ENCODE measurements around the gene HYI.

DNA sequence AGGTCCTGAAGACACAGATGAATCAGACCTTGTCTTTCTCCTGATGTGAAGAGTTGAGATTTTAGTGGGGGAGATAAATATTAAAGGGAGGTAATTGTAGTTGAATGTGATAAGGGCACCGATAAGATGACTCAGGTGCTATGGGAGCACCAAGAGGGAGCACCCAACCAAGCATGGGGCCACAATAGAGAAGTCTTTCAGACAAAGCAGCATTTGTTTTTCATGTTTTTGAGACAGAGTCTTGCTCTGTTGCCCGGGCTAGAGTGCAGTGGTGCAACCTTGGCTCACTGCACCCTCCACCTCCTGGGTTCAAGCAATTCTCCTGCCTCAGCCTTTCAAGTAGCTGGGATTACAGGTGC lies 47.9 kb downstream of the HYI start:
- TF ChIP-seq RAD21 (IDR thresholded peaks at IDR 0.05; ENCODE audit: low read depth), result no peak
- TF ChIP-seq, protein P1, sequence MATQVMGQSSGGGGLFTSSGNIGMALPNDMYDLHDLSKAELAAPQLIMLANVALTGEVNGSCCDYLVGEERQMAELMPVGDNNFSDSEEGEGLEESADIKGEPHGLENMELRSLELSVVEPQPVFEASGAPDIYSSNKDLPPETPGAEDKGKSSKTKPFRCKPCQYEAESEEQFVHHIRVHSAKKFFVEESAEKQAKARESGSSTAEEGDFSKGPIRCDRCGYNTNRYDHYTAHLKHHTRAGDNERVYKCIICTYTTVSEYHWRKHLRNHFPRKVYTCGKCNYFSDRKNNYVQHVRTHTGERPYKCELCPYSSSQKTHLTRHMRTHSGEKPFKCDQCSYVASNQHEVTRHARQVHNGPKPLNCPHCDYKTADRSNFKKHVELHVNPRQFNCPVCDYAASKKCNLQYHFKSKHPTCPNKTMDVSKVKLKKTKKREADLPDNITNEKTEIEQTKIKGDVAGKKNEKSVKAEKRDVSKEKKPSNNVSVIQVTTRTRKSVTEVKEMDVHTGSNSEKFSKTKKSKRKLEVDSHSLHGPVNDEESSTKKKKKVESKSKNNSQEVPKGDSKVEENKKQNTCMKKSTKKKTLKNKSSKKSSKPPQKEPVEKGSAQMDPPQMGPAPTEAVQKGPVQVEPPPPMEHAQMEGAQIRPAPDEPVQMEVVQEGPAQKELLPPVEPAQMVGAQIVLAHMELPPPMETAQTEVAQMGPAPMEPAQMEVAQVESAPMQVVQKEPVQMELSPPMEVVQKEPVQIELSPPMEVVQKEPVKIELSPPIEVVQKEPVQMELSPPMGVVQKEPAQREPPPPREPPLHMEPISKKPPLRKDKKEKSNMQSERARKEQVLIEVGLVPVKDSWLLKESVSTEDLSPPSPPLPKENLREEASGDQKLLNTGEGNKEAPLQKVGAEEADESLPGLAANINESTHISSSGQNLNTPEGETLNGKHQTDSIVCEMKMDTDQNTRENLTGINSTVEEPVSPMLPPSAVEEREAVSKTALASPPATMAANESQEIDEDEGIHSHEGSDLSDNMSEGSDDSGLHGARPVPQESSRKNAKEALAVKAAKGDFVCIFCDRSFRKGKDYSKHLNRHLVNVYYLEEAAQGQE (IDR thresholded peaks at IDR 0.05; ENCODE audit: low read depth), result no peak
- TF ChIP-seq YY1 (IDR thresholded peaks at IDR 0.05; ENCODE audit: low read depth), result no peak

Measured in Ishikawa (cell line).